ENCODE data around the gene H2BK1. TPM values are rescaled to one million over a fixed set of nuclear protein-coding genes. Genes with fewer than 3 reads are reported as not detected.

H2BK1 gene
- total RNA-seq, 1 donor from 2014 or later = not detected

GRCh38 chr7:151240536-151240935 lies 30.2 kb upstream of the H2BK1 start:
- H3K9me3 Mint-ChIP-seq = no peaks in the 10 kb centered on the region
- no peak for TF ChIP-seq CTCF (IDR thresholded peaks at IDR 0.05; ENCODE audit: unreplicated experiment)
- no peak overlapping the region for H3K4me3 Mint-ChIP-seq
- H3K36me3 Mint-ChIP-seq = peaks cover 10% of the 10 kb centered on the region
- H3K4me1 Mint-ChIP-seq = peaks cover 11% of the 10 kb centered on the region
- DNase-seq (ENCODE audit: low spot score in 2 of 2, unreplicated experiment in 2 of 2) = no peak
- peak overlapping the region; percentile 50 for H3K27ac Mint-ChIP-seq
- no peaks in the 10 kb centered on the region for H3K27me3 Mint-ChIP-seq (ENCODE audit: low read depth)

- peaks cover 10% of the 10 kb centered on the region for H3K4me1 Mint-ChIP-seq
- DNase-seq (ENCODE audit: low spot score in 2 of 2, unreplicated experiment in 2 of 2) = no peak
- H3K27me3 Mint-ChIP-seq (ENCODE audit: low read depth) = no peaks in the 10 kb centered on the region
- peak overlapping the region; percentile 50 for H3K27ac Mint-ChIP-seq
- peaks cover 10% of the 10 kb centered on the region for H3K36me3 Mint-ChIP-seq
- H3K4me3 Mint-ChIP-seq = no peak overlapping the region
- TF ChIP-seq CTCF (IDR thresholded peaks at IDR 0.05; ENCODE audit: unreplicated experiment) = no peak
- H3K9me3 Mint-ChIP-seq = no peaks in the 10 kb centered on the region
Measured at GRCh38 chr7:151239837-151240459, 29.7 kb upstream of the H2BK1 start.

- H3K4me1 Mint-ChIP-seq = peaks cover 5% of the 10 kb centered on the region
- H3K4me3 Mint-ChIP-seq = no peak overlapping the region
- H3K27ac Mint-ChIP-seq = no peak overlapping the region
- peaks cover 10% of the 10 kb centered on the region for H3K36me3 Mint-ChIP-seq
- TF ChIP-seq CTCF (IDR thresholded peaks at IDR 0.05; ENCODE audit: unreplicated experiment) = no peak
- no peaks in the 10 kb centered on the region for H3K9me3 Mint-ChIP-seq
- no peaks in the 10 kb centered on the region for H3K27me3 Mint-ChIP-seq (ENCODE audit: low read depth)
- no peak for DNase-seq (ENCODE audit: low spot score in 2 of 2, unreplicated experiment in 2 of 2)
Measured at GRCh38 chr7:151238924-151239836, 28.9 kb upstream of the H2BK1 start.

GRCh38 chr7:151238190-151238810 lies 28.0 kb upstream of the H2BK1 start:
- H3K36me3 Mint-ChIP-seq = peaks cover 10% of the 10 kb centered on the region
- H3K4me3 Mint-ChIP-seq = no peak overlapping the region
- no peak for DNase-seq (ENCODE audit: low spot score in 2 of 2, unreplicated experiment in 2 of 2)
- no peaks in the 10 kb centered on the region for H3K27me3 Mint-ChIP-seq (ENCODE audit: low read depth)
- H3K9me3 Mint-ChIP-seq = no peaks in the 10 kb centered on the region
- no peak overlapping the region for H3K27ac Mint-ChIP-seq
- TF ChIP-seq CTCF (IDR thresholded peaks at IDR 0.05; ENCODE audit: unreplicated experiment) = no peak
- peaks cover 9% of the 10 kb centered on the region for H3K4me1 Mint-ChIP-seq

GRCh38 chr7:151237244-151238189 lies 27.2 kb upstream of the H2BK1 start:
- Mint-ChIP-seq H3K4me3 (no peak overlapping the region), H3K4me1 (peaks cover 13% of the 10 kb centered on the region), H3K27me3 (ENCODE audit: low read depth) (no peaks in the 10 kb centered on the region), H3K36me3 (peaks cover 10% of the 10 kb centered on the region), H3K27ac (no peak overlapping the region), H3K9me3 (no peaks in the 10 kb centered on the region)
- DNase-seq (ENCODE audit: low spot score in 2 of 2, unreplicated experiment in 2 of 2) = no peak
- TF ChIP-seq CTCF (IDR thresholded peaks at IDR 0.05; ENCODE audit: unreplicated experiment) = no peak

Data from mesothelial cell of epicardium (in vitro differentiated cells).